HG03432 (cell line): ENCODE results near the gene ACAP2.

Experiments
- ATAC-seq: cut with Tn5 transposase; IDR thresholded peaks from one replicate; pipeline ENCODE4 v1.9.1; 2021; ENCODE audit warnings: mild to moderate bottlenecking, moderate library complexity; ENCODE audit not compliant: unreplicated experiment

The ACAP2 gene

GRCh38 chr3:195263925-195264600, 178.8 kb downstream of the ACAP2 start:
- ATAC-seq, result no peak

GRCh38 chr3:195263193-195263924, 179.5 kb downstream of the ACAP2 start:
- no peak for ATAC-seq

GRCh38 chr3:195261925-195262324, 180.9 kb downstream of the ACAP2 start:
- no peak for ATAC-seq

DNA sequence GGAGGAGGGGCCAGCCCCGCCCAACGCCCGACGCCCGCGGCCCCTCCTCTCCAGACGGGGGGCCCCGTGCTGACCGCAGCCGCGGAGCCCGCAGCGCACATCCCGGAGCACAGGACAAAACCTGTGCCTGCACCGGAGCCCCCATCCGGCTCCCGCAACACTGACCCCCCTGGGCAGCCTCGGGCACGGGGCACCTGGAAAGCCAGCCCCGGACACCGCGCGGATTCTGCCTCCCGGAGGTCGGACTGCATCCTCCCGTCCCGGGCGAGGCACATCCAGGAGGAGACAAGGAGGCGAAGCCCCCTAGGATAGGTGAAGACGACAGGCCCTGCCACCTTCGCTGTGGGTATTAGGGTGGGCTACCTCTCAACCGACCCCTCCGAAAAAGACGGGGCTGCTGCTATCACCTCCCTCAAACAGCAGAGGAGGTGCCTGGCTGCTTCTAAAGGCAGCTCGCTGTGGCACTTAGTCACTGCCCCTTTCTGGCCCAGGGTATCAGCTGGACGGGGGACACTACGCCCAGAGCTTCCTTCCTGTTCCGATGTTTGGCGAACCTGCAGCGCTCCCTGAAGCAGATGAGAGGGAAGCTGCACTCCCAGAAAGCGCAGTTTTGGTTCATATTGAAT, 182.4 kb downstream of the ACAP2 start:
- peak; percentile 3 for ATAC-seq

GRCh38 chr3:195259475-195260279, 183.1 kb downstream of the ACAP2 start:
- peak; percentile 81 for ATAC-seq

DNA sequence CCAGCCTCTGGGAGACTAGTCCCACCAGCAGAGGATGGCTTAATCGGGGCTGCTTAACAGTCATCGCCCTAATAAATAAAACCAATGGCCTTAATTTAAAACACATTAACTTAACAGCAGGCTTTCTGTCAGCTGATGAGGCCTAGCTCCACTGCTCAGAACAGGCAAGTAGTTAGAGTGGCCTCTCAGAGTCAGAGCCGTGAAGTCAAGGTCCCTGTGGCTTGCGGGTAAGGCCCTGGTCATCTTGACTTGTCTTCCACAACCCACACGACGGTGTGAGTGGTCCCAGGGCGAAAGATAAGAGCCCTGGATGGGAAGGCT, 183.7 kb downstream of the ACAP2 start:
- ATAC-seq, result no peak

- ATAC-seq, result no peak
Observed at GRCh38 chr3:195258449-195259153, 184.2 kb downstream of the ACAP2 start.

- no peak for ATAC-seq
Observed at GRCh38 chr3:195257454-195258448, 185.1 kb downstream of the ACAP2 start.

DNA sequence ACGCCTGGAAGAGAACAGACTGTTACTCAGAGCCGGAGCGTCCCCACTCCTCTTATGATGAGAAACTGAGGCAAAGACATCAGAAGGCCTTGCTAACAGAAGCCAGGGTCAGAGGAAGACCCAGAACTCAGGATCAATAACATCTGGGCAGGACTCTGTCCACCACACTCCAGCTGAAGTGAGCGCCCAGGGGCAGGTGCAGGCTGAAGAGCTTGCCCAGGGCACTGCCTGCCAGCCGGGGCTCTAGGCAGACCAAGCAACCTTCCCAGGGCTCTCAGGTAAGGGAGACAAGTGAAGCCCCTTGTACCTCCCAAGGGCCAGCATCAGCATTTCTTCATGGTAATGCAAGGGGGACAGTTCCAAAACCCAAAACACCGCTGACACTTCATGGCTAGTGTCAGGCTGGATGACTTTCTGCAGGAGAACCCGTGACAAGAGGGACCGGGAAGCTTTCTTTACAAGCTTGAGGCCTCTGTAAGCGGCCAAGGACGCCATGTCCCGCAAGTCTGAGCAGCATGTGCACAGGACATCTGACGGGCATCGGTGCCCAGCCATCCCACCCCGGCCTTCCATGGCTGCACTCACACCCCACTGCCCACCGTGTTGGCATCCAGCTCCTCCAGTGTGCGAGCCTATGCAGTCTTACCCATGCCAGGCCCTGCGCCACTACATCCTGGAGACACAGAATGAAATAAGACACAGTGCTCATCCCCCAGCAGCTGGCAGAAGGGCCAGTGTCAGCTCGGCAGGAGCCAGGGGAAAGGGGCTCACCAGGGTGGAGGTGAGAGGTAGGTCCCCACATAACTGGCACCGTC, 186.0 kb downstream of the ACAP2 start:
- no peak for ATAC-seq

DNA sequence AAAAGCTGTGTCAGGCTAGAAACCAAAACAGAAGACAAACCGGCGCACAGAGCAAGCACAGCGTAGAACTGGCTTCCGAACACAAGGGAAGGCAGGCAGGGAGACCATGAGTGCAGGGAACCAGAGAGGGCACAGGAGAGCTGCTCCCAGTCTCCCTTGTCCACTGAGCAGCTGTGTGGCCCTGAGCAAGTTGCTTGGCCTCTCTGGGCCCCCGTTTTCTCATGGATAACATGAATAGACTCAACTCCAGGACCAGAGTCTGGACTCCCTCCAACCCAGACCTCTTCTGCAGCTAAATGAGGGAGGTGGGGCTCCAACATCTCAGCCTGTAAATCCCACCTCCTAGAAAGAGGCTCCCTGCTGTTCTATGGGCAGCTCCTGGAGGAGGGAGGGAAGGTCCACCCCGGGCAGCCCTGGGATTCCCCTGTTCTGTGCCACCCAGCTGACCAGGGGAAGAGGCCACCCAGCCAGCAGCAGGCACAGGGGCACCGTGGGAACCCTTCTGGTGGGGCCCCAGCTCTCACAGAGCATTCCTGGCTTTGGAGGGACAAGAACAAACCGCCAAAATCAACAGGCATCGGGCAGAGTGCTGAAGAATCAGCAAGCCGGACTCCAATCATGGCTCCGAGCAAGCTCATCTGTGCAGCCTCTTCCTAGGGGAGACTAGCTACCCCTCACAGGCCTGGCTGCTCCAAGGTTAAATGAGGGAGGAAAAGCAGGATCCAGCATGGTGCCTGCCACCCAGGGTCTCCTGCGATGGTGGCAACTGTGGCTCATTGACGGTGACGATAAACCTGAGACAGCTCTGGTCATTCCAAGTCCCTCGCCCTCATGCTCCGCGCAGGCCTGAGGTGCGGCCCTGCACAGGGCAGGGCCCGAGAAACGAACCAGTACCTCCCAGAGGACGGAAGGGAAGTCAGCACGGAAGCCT, 187.0 kb downstream of the ACAP2 start:
- no peak for ATAC-seq

DNA sequence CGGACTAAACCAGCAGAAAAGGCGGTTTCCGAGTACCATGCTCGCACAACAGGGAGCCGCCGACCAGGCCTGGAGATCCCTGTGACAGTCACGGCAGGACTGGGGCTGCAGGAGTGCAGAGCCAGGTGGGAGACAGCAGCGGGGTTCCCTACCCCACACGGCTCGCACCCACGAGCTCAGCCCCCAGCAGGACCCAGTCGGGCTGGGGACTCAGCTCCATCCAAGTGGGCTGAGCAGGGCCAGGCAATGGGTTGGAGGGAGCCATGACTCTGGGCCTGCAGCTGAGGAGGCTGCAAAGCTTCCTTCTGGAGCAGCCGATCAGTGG, 187.7 kb downstream of the ACAP2 start:
- ATAC-seq, result no peak

GRCh38 chr3:195254454-195255175, 188.2 kb downstream of the ACAP2 start:
- ATAC-seq, result no peak

DNA sequence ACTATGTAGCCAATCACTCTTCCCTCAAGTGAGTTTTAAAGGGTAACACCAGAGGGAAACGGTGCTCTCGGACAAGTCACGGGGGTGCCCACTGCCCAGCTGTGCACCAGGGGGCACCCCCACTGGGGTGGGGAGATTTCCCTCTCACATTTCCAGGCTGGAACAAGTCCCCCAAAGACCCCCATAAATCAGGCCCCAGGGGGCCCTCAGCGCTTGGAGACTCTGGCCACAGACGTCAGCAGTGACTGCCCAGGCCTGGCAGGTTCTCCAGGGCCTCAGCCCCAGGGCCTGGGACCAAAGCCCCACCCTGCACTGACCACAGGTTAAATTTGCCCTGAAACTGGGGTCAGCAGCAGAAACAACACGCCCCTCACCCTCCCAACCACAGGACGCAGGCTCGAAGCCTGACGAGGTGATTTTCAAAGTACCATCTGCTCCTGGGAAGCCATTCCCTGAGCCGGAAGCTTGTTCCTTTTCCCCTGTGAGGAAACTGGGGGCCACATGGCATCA, 188.8 kb downstream of the ACAP2 start:
- no peak for ATAC-seq

DNA sequence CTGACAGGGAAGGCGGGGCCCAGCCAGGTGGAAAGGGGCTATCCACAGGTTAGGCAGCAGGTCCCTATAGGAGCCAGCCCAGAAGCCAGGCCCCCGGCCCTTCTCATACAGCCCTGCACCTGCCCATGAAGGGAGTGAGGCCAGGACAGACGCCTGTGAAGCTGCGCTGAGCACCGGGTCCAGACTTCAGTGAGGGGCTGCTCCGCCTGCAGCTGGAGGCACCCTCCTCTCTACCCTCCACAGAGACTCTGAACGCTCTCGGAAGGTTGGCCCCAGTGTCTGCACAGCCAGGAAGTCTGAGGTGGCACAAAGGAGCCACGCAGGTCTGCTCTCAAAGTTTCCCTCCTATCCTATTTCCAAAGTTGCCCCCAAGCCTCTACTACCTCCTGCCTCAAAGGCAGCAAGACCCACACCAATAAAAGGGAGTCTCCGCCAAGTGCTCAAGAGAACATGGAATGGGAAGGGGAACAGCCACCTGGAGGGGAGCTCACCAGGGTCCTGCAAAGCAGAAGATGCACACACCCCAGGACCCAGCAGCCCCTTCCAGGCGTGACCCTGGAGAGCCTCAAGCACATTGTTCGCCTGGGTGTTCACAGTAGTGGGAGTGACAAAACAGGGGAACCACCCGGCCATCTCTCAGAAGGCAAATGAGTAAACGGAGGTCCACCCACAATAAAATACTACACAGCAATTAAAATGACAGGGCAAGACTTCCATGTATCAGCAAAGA, 191.3 kb downstream of the ACAP2 start:
- peak; percentile 11 for ATAC-seq

GRCh38 chr3:195250473-195251251, 192.2 kb downstream of the ACAP2 start:
- peak; percentile 56 for ATAC-seq
